ENCODE measurements around the gene SOCS6. TPM values are rescaled to one million over a fixed set of nuclear protein-coding genes. Genes with fewer than 3 reads are reported as not detected.
"Not testable (repeated sequence)": the region's sequence is repeated elsewhere in the genome, so short reads cannot be mapped to it uniquely, and the experiment has no call there.

Gene SOCS6, protein sequence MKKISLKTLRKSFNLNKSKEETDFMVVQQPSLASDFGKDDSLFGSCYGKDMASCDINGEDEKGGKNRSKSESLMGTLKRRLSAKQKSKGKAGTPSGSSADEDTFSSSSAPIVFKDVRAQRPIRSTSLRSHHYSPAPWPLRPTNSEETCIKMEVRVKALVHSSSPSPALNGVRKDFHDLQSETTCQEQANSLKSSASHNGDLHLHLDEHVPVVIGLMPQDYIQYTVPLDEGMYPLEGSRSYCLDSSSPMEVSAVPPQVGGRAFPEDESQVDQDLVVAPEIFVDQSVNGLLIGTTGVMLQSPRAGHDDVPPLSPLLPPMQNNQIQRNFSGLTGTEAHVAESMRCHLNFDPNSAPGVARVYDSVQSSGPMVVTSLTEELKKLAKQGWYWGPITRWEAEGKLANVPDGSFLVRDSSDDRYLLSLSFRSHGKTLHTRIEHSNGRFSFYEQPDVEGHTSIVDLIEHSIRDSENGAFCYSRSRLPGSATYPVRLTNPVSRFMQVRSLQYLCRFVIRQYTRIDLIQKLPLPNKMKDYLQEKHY
- total RNA-seq (ENCODE audit: unreplicated experiment), result 23.7 TPM
- long read RNA-seq, full-length matches to known transcripts, result 7 of 8 reads
- long read RNA-seq, partial matches to known transcripts, result 0 of 8 reads
- long read RNA-seq, other reads (novel, unspliced or antisense), result 1 of 8 reads

DNA sequence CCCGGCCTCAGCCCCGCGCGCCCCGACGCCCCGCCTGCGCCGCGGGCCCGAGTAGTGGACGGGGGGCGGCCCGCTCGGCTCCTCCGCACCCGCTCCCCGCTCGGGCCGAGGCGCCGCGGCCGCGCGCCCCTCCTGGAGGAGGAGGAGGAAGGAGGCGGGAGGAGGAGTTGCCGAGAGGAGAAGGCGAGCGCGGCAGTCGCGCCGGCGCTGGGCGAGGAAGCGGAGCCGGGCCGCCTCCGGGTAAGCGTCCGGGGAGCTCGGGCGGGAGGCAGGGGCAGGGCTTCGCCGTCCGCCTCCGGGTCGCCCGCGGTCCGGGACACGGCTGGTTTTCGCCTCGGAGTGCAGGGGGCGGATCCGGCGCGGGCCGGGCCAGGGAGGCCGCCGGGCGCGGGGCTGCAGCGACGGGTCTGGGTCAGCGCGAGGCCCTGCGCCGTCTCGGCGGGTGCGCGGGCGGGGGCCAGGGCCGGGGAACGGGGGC lies at the start of gene SOCS6:
SOCS6 (plus strand) TSS at position 195 of the 478 bp plus-strand sequence. CDS start 35,624 bp downstream, outside the sequence.
- Mint-ChIP-seq H3K36me3 (ENCODE audit: low read depth, unreplicated experiment) (peaks cover 4% of the 10 kb centered on the region), H3K27ac (ENCODE audit: unreplicated experiment) (peak within 1 kb of the TSS; percentile 80), H3K4me1 (ENCODE audit: unreplicated experiment) (peaks cover 28% of the 10 kb centered on the region), H3K27me3 (ENCODE audit: unreplicated experiment) (peaks cover 6% of the 10 kb centered on the region), H3K4me3 (ENCODE audit: unreplicated experiment) (peak within 1 kb of the TSS; percentile 94), H3K9me3 (ENCODE audit: unreplicated experiment) (no peaks in the 10 kb centered on the region)
- DNase-seq (ENCODE audit: low spot score), result peak; percentile 70
- TF ChIP-seq, protein P1, sequence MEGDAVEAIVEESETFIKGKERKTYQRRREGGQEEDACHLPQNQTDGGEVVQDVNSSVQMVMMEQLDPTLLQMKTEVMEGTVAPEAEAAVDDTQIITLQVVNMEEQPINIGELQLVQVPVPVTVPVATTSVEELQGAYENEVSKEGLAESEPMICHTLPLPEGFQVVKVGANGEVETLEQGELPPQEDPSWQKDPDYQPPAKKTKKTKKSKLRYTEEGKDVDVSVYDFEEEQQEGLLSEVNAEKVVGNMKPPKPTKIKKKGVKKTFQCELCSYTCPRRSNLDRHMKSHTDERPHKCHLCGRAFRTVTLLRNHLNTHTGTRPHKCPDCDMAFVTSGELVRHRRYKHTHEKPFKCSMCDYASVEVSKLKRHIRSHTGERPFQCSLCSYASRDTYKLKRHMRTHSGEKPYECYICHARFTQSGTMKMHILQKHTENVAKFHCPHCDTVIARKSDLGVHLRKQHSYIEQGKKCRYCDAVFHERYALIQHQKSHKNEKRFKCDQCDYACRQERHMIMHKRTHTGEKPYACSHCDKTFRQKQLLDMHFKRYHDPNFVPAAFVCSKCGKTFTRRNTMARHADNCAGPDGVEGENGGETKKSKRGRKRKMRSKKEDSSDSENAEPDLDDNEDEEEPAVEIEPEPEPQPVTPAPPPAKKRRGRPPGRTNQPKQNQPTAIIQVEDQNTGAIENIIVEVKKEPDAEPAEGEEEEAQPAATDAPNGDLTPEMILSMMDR (IDR thresholded peaks at IDR 0.05; ENCODE audit: unreplicated experiment), result no peak

DNA sequence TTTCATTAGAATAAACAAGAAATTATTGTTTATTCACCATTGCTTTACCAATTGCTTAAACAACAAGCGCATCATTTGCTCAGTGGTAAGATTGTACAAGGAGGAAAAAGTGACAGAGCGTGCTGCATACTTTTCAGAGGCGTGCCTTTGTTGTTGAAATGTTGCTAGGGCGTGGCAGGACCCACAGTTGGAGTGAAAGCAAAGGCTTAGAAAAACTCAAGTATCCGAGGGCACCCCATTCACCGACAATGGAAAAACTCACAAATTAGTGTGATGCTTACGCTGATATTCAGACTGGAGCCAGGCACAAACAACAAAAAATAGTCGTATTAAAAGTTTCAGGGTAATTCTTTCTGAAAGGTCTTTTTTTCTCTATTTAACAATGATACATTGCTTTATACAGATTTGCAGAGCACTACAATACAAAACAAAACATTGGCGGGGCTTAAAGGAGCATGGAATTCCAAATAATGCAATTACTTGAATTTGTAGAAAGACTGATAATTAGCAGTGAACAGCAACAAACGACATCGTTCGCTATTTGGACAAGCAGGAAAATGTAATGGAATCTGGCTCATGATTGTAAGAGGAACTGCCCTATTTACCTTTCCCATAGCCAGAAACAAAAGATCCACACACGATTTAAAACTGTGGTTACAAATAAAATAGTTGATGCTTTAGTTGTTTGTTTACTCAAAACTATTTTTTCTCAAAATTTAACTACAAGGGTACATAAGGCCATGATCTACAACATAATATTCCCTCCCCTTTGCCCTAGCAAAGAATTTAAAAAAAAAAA lies 45.5 kb upstream of the SOCS6 start:
- Mint-ChIP-seq H3K4me3 (ENCODE audit: unreplicated experiment) (no peak overlapping the region), H3K9me3 (ENCODE audit: unreplicated experiment) (no peaks in the 10 kb centered on the region), H3K27me3 (ENCODE audit: unreplicated experiment) (peaks cover 1% of the 10 kb centered on the region), H3K4me1 (ENCODE audit: unreplicated experiment) (peaks cover 6% of the 10 kb centered on the region), H3K36me3 (ENCODE audit: low read depth, unreplicated experiment) (no peaks in the 10 kb centered on the region), H3K27ac (ENCODE audit: unreplicated experiment) (no peak overlapping the region)
- TF ChIP-seq, protein P1 (IDR thresholded peaks at IDR 0.05; ENCODE audit: unreplicated experiment), result no peak
- DNase-seq (ENCODE audit: low spot score), result no peak

DNA sequence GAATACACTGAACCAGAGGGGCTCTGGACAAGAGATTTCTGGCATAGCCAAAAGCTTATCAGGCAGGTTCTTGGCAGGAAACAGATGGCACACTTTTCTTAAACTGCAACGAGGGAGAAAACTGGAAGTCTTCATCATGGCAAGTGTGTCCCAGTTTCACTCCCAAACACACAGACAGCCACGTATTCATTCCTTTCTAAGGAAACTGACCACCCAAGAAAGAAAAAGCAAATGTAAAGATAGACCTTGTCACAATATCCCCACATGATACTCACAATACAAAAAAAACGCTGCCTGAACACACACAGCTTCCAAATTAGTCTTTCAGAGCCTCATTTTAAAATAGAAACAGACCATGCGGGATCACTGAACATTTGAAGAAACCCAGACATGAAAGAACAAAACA lies 42.8 kb upstream of the SOCS6 start:
- Mint-ChIP-seq H3K36me3 (ENCODE audit: low read depth, unreplicated experiment) (no peaks in the 10 kb centered on the region), H3K4me1 (ENCODE audit: unreplicated experiment) (peaks cover 6% of the 10 kb centered on the region), H3K27me3 (ENCODE audit: unreplicated experiment) (peaks cover 4% of the 10 kb centered on the region), H3K9me3 (ENCODE audit: unreplicated experiment) (no peaks in the 10 kb centered on the region), H3K27ac (ENCODE audit: unreplicated experiment) (peak overlapping the region; percentile 20), H3K4me3 (ENCODE audit: unreplicated experiment) (no peak overlapping the region)
- DNase-seq (ENCODE audit: low spot score), result no peak
- TF ChIP-seq, protein P1 (IDR thresholded peaks at IDR 0.05; ENCODE audit: unreplicated experiment), result no peak

DNA sequence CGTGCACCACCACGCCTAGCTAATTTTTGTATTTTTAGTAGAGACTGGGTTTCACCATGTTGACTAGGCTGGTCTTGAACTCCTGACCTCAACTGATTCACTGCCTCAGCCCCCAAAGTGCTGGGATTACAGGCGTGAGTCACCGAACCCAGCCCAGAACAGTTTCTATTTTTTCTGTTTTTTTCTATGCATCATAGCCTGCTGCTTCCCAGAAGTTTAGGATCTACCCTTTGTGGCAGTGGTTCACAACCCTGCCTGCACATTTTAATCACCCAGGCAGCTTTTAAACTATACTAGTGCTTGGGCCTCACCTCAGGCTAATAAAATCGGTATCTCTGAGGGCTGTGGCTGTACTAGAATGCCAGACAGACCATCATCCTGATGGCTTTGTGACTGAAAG lies 39.7 kb upstream of the SOCS6 start:
- no peak overlapping the region for H3K27ac Mint-ChIP-seq (ENCODE audit: unreplicated experiment)
- no peaks in the 10 kb centered on the region for H3K9me3 Mint-ChIP-seq (ENCODE audit: unreplicated experiment)
- no peak overlapping the region for H3K4me3 Mint-ChIP-seq (ENCODE audit: unreplicated experiment)

DNA sequence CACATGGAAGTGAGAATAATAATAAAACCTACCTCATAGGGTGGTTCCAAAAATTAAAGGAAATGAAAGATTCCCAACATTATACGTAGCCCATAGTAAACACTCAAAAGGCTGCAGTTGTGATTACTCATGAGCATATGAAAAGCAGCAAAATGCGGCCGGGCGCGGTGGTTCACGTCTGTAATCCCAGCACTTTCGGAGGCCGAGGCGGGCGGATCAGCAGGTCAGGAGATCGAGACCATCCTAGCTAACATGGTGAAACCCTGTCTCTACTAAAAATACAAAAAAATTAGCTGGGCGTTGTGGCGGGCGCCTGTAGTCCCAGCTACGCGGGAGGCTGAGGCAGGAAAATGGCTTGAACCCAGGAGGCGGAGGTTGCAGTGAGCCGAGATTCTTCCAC lies 39.0 kb upstream of the SOCS6 start:
- not testable (repeated sequence) for H3K36me3 Mint-ChIP-seq (ENCODE audit: low read depth, unreplicated experiment); H3K4me3 Mint-ChIP-seq (ENCODE audit: unreplicated experiment); H3K27me3 Mint-ChIP-seq (ENCODE audit: unreplicated experiment); DNase-seq (ENCODE audit: low spot score); H3K4me1 Mint-ChIP-seq (ENCODE audit: unreplicated experiment); H3K9me3 Mint-ChIP-seq (ENCODE audit: unreplicated experiment); H3K27ac Mint-ChIP-seq (ENCODE audit: unreplicated experiment)

More for the DNA sequence above, 39.7 kb upstream of the SOCS6 start:
- Mint-ChIP-seq H3K4me1 (ENCODE audit: unreplicated experiment) (peaks cover 6% of the 10 kb centered on the region), H3K36me3 (ENCODE audit: low read depth, unreplicated experiment) (no peaks in the 10 kb centered on the region), H3K27me3 (ENCODE audit: unreplicated experiment) (peaks cover 4% of the 10 kb centered on the region)
- no peak for DNase-seq (ENCODE audit: low spot score)
- TF ChIP-seq, protein P1 (IDR thresholded peaks at IDR 0.05; ENCODE audit: unreplicated experiment), result no peak

All from endothelial cell (in vitro differentiated cells).